H1 (cell line): ENCODE measurements around the gene WDR6. TPM values are rescaled to one million over a fixed set of nuclear protein-coding genes. Genes with fewer than 3 reads are reported as not detected.

Source experiments
- CTCF ChIA-PET: fragments of 300-600 bp; sonication (Branson Sonifier 250); formaldehyde crosslinking; loops from one replicate; lab custom pipeline; 2021; ENCODE audit not compliant: partially characterized antibody; lab: Charles Lee
- POLR2A ChIA-PET: fragments of 300-600 bp; sonication (Branson Sonifier 250); formaldehyde crosslinking; loops from one replicate; lab custom pipeline; 2021; ENCODE audit warnings: inconsistent platforms; ENCODE audit not compliant: partially characterized antibody; lab: Charles Lee
- DNase-seq, 2 experiments: peaks; one replicate each; pipeline versions ENCODE4 v3.0.0 to v3.0.0-alpha.2; 2010 to 2022; ENCODE audit warnings: low spot score in 2 of 2, low read depth in 1 of 2, mixed read lengths in 1 of 2
- FAIRE-seq: peaks from 2 replicates; lab custom pipeline; 2011; peaks lifted over from hg19 to GRCh38; lab: Jason Lieb, UNC
- H2AFZ ChIP-seq: 2 replicates; pipeline ENCODE4 v1.8.1; 2012; ENCODE audit warnings: low read length, inconsistent platforms
- H2AK5ac ChIP-seq: 2 replicates; pipeline ENCODE4 v1.6.1; 2013; ENCODE audit warnings: low read depth, low read length
- H2BK120ac ChIP-seq: replicated peaks from 2 replicates; pipeline ENCODE3; 2013; ENCODE audit warnings: low read depth, low read length, inconsistent platforms
- H2BK12ac ChIP-seq: 2 replicates; pipeline ENCODE4 v1.6.1; 2013; ENCODE audit warnings: low read depth, low read length
- H2BK15ac ChIP-seq: 2 replicates; pipeline ENCODE4 v1.6.1; 2013; ENCODE audit warnings: low read length
- H2BK20ac ChIP-seq: 2 replicates; pipeline ENCODE4 v1.6.1; 2013; ENCODE audit warnings: low read length
- H2BK5ac ChIP-seq: 2 replicates; pipeline ENCODE4 v1.6.1; 2013; ENCODE audit warnings: low read depth, low read length
- H3K14ac ChIP-seq: 2 replicates; pipeline ENCODE4 v1.6.1; 2013; ENCODE audit warnings: inconsistent platforms; ENCODE audit not compliant: insufficient read length
- H3K18ac ChIP-seq: 2 replicates; pipeline ENCODE4 v1.6.1; 2013; ENCODE audit warnings: low read length; ENCODE audit errors: extremely low read depth
- H3K23ac ChIP-seq: 2 replicates; pipeline ENCODE4 v1.6.1; 2013; ENCODE audit warnings: inconsistent platforms; ENCODE audit not compliant: insufficient read length
- H3K23me2 ChIP-seq: 2 replicates; pipeline ENCODE4 v1.6.1; 2013; ENCODE audit warnings: low read depth, low read length
- H3K27ac ChIP-seq: 2 replicates; pipeline ENCODE4 v1.6.1; 2011; ENCODE audit warnings: low read depth, low read length, inconsistent platforms
- H3K27me3 ChIP-seq, 4 experiments: replicated peaks in 1 of 4; 1 replicate in 1 of 4; 2 replicates in 3 of 4; pipeline versions ENCODE4 v1.6.1 to v1.8.1; 2011 to 2013; ENCODE audit warnings: low read length in 3 of 4, mild to moderate bottlenecking in 3 of 4, inconsistent platforms in 2 of 4, mixed read lengths in 2 of 4, moderate library complexity in 1 of 4; ENCODE audit not compliant: control insufficient read depth in 3 of 4, insufficient read depth in 3 of 4; ENCODE audit errors: extremely low read depth in 1 of 4
- H3K36me3 ChIP-seq, 4 experiments: 2 replicates each; pipeline versions ENCODE4 v1.6.1 to v1.8.1; 2011 to 2013; ENCODE audit warnings: mild to moderate bottlenecking in 4 of 4, low read length in 3 of 4, moderate library complexity in 2 of 4, control low read depth in 1 of 4, inconsistent platforms in 1 of 4; ENCODE audit not compliant: insufficient read depth in 4 of 4, control insufficient read depth in 2 of 4
- H3K4ac ChIP-seq: replicated peaks from 2 replicates; pipeline ENCODE3; 2013; ENCODE audit warnings: low read length, low read depth, mixed read lengths, inconsistent platforms; ENCODE audit not compliant: insufficient read length
- H3K4me1 ChIP-seq, 4 experiments: replicated peaks in 1 of 4; 1 replicate in 1 of 4; 2 replicates in 3 of 4; pipeline versions ENCODE4 v1.6.1 to v1.8.1; 2011 to 2013; ENCODE audit warnings: low read length in 3 of 4, inconsistent platforms in 2 of 4, mixed read lengths in 1 of 4; ENCODE audit not compliant: insufficient read depth in 4 of 4, control insufficient read depth in 3 of 4
- H3K4me2 ChIP-seq, 2 experiments: 2 replicates each; pipeline versions ENCODE4 v1.6.1 to v1.8.1; 2011 to 2013; ENCODE audit warnings: low read depth in 2 of 2, low read length in 2 of 2, control low read depth in 1 of 2, inconsistent platforms in 1 of 2, mild to moderate bottlenecking in 1 of 2; ENCODE audit not compliant: insufficient read depth in 1 of 2
- H3K4me3 ChIP-seq, 4 experiments: fragments of 200-600, 300-600 bp in 1 of 4; sonication (generic), shearing (Covaris generic), sonication (Bioruptor Twin) in 1 of 4; 2 replicates each; pipeline versions ENCODE4 v1.5.1 to v1.8.1; 2011 to 2016; ENCODE audit warnings: low read length in 4 of 4, low read depth in 3 of 4, control low read depth in 2 of 4, inconsistent platforms in 2 of 4, mild to moderate bottlenecking in 2 of 4, mixed read lengths in 1 of 4, moderate library complexity in 1 of 4; ENCODE audit not compliant: insufficient read depth in 2 of 4; ENCODE audit errors: extremely low read depth in 1 of 4
- H3K56ac ChIP-seq: replicated peaks from 2 replicates; pipeline ENCODE3; 2013; ENCODE audit warnings: low read depth, mild to moderate bottlenecking, mixed read lengths, low read length, inconsistent platforms; ENCODE audit not compliant: insufficient read length
- H3K79me1 ChIP-seq: 2 replicates; pipeline ENCODE4 v1.6.1; 2013; ENCODE audit warnings: low read depth, low read length, control low read depth
- H3K79me2 ChIP-seq, 2 experiments: 2 replicates each; pipeline versions ENCODE4 v1.6.1 to v1.8.1; 2012 to 2013; ENCODE audit warnings: low read length in 2 of 2, mild to moderate bottlenecking in 2 of 2, inconsistent platforms in 1 of 2; ENCODE audit not compliant: insufficient read depth in 2 of 2, control insufficient read depth in 1 of 2
- H3K9ac ChIP-seq, 4 experiments: replicated peaks in 1 of 4; 1 replicate in 1 of 4; 2 replicates in 3 of 4; pipeline versions ENCODE4 v1.6.1 to v1.8.1; 2011 to 2013; ENCODE audit warnings: low read depth in 3 of 4, low read length in 3 of 4, control low read depth in 2 of 4, mild to moderate bottlenecking in 2 of 4, moderate library complexity in 2 of 4, inconsistent platforms in 1 of 4; ENCODE audit errors: extremely low read depth in 1 of 4
- H3K9me3 ChIP-seq, 2 experiments: 2 replicates each; pipeline versions ENCODE4 v1.6.1 to v1.8.1; 2012 to 2013; ENCODE audit warnings: mild to moderate bottlenecking in 2 of 2, moderate library complexity in 2 of 2, control low read depth in 1 of 2, inconsistent platforms in 1 of 2, low read depth in 1 of 2, low read length in 1 of 2, mixed read lengths in 1 of 2; ENCODE audit not compliant: insufficient read depth in 2 of 2
- H4K20me1 ChIP-seq, 2 experiments: replicated peaks in 1 of 2; 2 replicates each; pipeline versions ENCODE3 to v1.8.1; 2011 to 2013; ENCODE audit warnings: inconsistent platforms in 2 of 2, low read length in 2 of 2, mild to moderate bottlenecking in 1 of 2; ENCODE audit not compliant: insufficient read depth in 2 of 2, control insufficient read depth in 1 of 2
- H4K5ac ChIP-seq: 2 replicates; pipeline ENCODE4 v1.6.1; 2013; ENCODE audit warnings: low read length, low read depth, mixed read lengths, inconsistent platforms; ENCODE audit not compliant: insufficient read length
- H4K8ac ChIP-seq: 2 replicates; pipeline ENCODE4 v1.8.0; 2013; ENCODE audit warnings: mild to moderate bottlenecking, moderate library complexity, low read length, inconsistent platforms; ENCODE audit not compliant: insufficient read depth; ENCODE audit errors: extremely low read depth
- H4K91ac ChIP-seq: replicated peaks from 2 replicates; pipeline ENCODE3; 2013; ENCODE audit warnings: low read length, mixed read lengths, inconsistent platforms; ENCODE audit not compliant: insufficient read length
- RNF2 ChIP-seq: fragments of 200-900, 300-1000 bp; sonication (generic); IDR thresholded peaks from 2 replicates; pipeline ENCODE4 v1.7.1; 2016; ENCODE audit warnings: borderline replicate concordance, low read depth, mild to moderate bottlenecking, antibody characterized with exemption, low read length; ENCODE audit not compliant: poor library complexity, severe bottlenecking; ENCODE audit errors: missing control alignments
- SP2 ChIP-seq: IDR thresholded peaks from 2 replicates; pipeline ENCODE4 v1.6.1; 2012; ENCODE audit warnings: mild to moderate bottlenecking, low read length, inconsistent platforms
- WGBS, 2 experiments: shearing (Covaris generic) in 1 of 2; methylation state at CpG; one replicate each; pipeline versions ENCODE4 v1.1.6 to v1.1.7; 2013 to 2015; ENCODE audit warnings: low lambda C conversion rate in 2 of 2, mixed read lengths in 2 of 2, inconsistent platforms in 1 of 2, low coverage in 1 of 2, missing lambda C conversion rate in 1 of 2; ENCODE audit not compliant: insufficient replicate concordance in 2 of 2, insufficient coverage in 1 of 2, insufficient read length in 1 of 2; ENCODE audit errors: extremely low coverage in 1 of 2, missing lambda C conversion rate in 1 of 2; 5-methylcytosine and 5-hydroxymethylcytosine counted together
- polyA plus RNA-seq, 7 experiments: library from polyadenylated mRNA; depleted of rRNA in 3 of 7; stranded (reverse) in 5 of 7; unstranded in 2 of 7; fragments of >200 nt in 5 of 7; fragments of 200-250 nt in 2 of 7; gene quantifications; 1 replicate in 5 of 7; 2 replicates in 1 of 7; 4 replicates in 1 of 7; pipeline versions ENCODE4 v1.2.1 to v1.2.3, GENCODE V29; 2011 to 2013; ENCODE audit warnings: missing spikeins in 2 of 7, mixed read lengths in 2 of 7
- total RNA-seq: library from RNA; stranded (reverse); fragmentation: NEBNext Ultra II Directional; extraction: Animal tissue kit (Norgen Biotek cat#: 25700); gene quantifications from 2 replicates; pipeline ENCODE4 v1.2.1, GENCODE V29; 2021

Gene WDR6
- total and polyA plus RNA-seq, 2 of the 8 experiments (the other 6 are each of a cell fraction or from before 2014, with no cell fraction given), result 180 to 257 TPM

- WGBS, 2 experiments, result 95% methylated on average over 2 of the region's 2 CpGs; no CpG with 5 or more reads in 1 of the 2 experiments
- Histone ChIP-seq H3K4me2 (peak overlapping the region in 1 of 2 experiments; percentile 63; a peak in 2 of 4 replicates), H4K91ac (no peak overlapping the region), H2AFZ (no peak overlapping the region), H2BK120ac (no peak overlapping the region), H3K56ac (no peak overlapping the region), H2BK5ac (0 out of 2 replicates have a peak overlapping the region, but pooled peaks have one; percentile 55), H2AK5ac (no peak overlapping the region), H3K18ac (no peak overlapping the region), H4K20me1 (no peaks in the 10 kb centered on the region), H3K14ac (no peak overlapping the region), H3K9ac (no peak overlapping the region), H3K79me2 (peaks cover 0 to 6% of the 10 kb centered on the region in 2 experiments; a peak in 1 of 4 replicates), H3K4ac (no peak overlapping the region), H2BK20ac (no peak overlapping the region), H3K23me2 (no peaks in the 10 kb centered on the region), H2BK12ac (no peak overlapping the region), H3K36me3 (peaks cover 0 to 22% (median 11%) of the 10 kb centered on the region in 4 experiments; a peak in 5 of 8 replicates), H3K27ac (no peak overlapping the region), H3K4me3 (no peak overlapping the region), H4K5ac (no peak overlapping the region), H2BK15ac (no peak overlapping the region), H3K23ac (no peak overlapping the region), H4K8ac (no peak overlapping the region), H3K27me3 (no peaks in the 10 kb centered on the region), H3K4me1 (peaks cover 3 to 8% (median 5%) of the 10 kb centered on the region in 4 experiments; a peak in 6 of 7 replicates), H3K79me1 (peaks cover 10% of the 10 kb centered on the region), H3K9me3 (no peaks in the 10 kb centered on the region)
- ChIA-PET CTCF (interaction anchor here (1.3 kb wide), 1 partner anchor 10 kb away, joined by 3 read pairs; no protein-coding TSS in a partner anchor), POLR2A (no interaction called here)
- no peak for TF ChIP-seq SP2
- no peak for TF ChIP-seq RNF2
- DNase-seq, result no peak
- no peak for FAIRE-seq
These were observed 44.9 kb upstream of the WDR6 start for GRCh38 chr3:48962340-48962739.
